A673 (cell line): ENCODE measurements around the gene CASKIN1. TPM values are rescaled to one million over a fixed set of nuclear protein-coding genes. Genes with fewer than 3 reads are reported as not detected.
"Not testable (repeated sequence)": the region's sequence is repeated elsewhere in the genome, so short reads cannot be mapped to it uniquely, and the experiment has no call there.

Experiments
- BruUV-seq: library from RNA; stranded (reverse); fragments of 400-500 nt; replicated peaks from 2 replicates; lab custom pipeline; 2021; lab: Mats Ljungman, UMichigan
- CTCF ChIA-PET: fragments of 300-600 bp; sonication (Branson Sonifier 250); formaldehyde crosslinking; loops from one replicate; lab custom pipeline; 2022; ENCODE audit warnings: antibody characterized with exemption; lab: Charles Lee
- POLR2A ChIA-PET: fragments of 300-600 bp; sonication (Branson Sonifier 250); formaldehyde crosslinking; loops from one replicate; lab custom pipeline; 2022; ENCODE audit warnings: antibody characterized with exemption; ENCODE audit not compliant: low non-redundant PET; lab: Charles Lee
- DNase-seq: peaks from one replicate; pipeline ENCODE4 v3.0.0-alpha.2; 2015; ENCODE audit warnings: low spot score
- H3K27ac ChIP-seq: fragments of 200-600 bp; sonication (generic); 2 replicates; pipeline ENCODE4 v1.5.1; 2016; ENCODE audit warnings: mixed run types, low read depth, mild to moderate bottlenecking, mixed read lengths, antibody characterized with exemption, low read length; ENCODE audit not compliant: poor library complexity, severe bottlenecking
- H3K27me3 ChIP-seq: fragments of 200-600 bp; sonication (generic); replicated peaks from 2 replicates; pipeline ENCODE4 v1.6.1; 2017; ENCODE audit warnings: mixed run types, low read depth, mild to moderate bottlenecking, mixed read lengths, antibody characterized with exemption, low read length; ENCODE audit not compliant: insufficient read depth, poor library complexity
- H3K36me3 ChIP-seq: fragments of 200-600 bp; sonication (generic); 2 replicates; pipeline ENCODE4 v1.6.1; 2016; ENCODE audit warnings: mixed run types, mild to moderate bottlenecking, mixed read lengths, antibody characterized with exemption, low read length; ENCODE audit not compliant: insufficient read depth, poor library complexity, severe bottlenecking
- H3K4me1 ChIP-seq: fragments of 200-600 bp; sonication (generic); 2 replicates; pipeline ENCODE4 v1.6.1; 2017; ENCODE audit warnings: mixed run types, mild to moderate bottlenecking, mixed read lengths, antibody characterized with exemption, low read length; ENCODE audit not compliant: insufficient read depth, poor library complexity, severe bottlenecking
- H3K4me3 ChIP-seq: fragments of 200-600 bp; sonication (generic); 2 replicates; pipeline ENCODE4 v1.5.1; 2016; ENCODE audit warnings: low read depth, mixed run types, mild to moderate bottlenecking, mixed read lengths, low read length; ENCODE audit not compliant: poor library complexity, severe bottlenecking
- H3K9me3 ChIP-seq: fragments of 200-600 bp; sonication (generic); 2 replicates; pipeline ENCODE4 v1.6.1; 2016; ENCODE audit warnings: mixed run types, low read depth, mild to moderate bottlenecking, mixed read lengths, antibody characterized with exemption, low read length; ENCODE audit not compliant: poor library complexity, severe bottlenecking
- CTCF ChIP-seq: fragments of 300-800, 200-600 bp; sonication (generic); conservative IDR thresholded peaks from 2 replicates; pipeline ENCODE4 v1.5.1; 2017; ENCODE audit warnings: low read depth, mild to moderate bottlenecking, antibody characterized with exemption, low read length, moderate library complexity, mixed read lengths
- EZH2 ChIP-seq: fragments of 200-600 bp; sonication (generic); IDR thresholded peaks from 2 replicates; pipeline ENCODE4 v1.6.1; 2017; ENCODE audit warnings: borderline replicate concordance, low read depth, mild to moderate bottlenecking, mixed read lengths, antibody characterized with exemption, low read length; ENCODE audit not compliant: poor library complexity, severe bottlenecking
- intact Hi-C: fragments of 100-400 bp; cut with micrococcal nuclease; formaldehyde crosslinking; loops from one replicate; pipeline ENCODE4 v1.10.0; 2022; ENCODE audit not compliant: unreplicated experiment
- total RNA-seq: library from RNA; stranded (reverse); gene quantifications from 2 replicates; pipeline ENCODE4 v1.2.3, GENCODE V29; 2021

Gene CASKIN1
- total RNA-seq, 1 experiment from 2014 or later, result 1.1 TPM

- Histone ChIP-seq H3K9me3 (no peaks in the 10 kb centered on the region), H3K4me3 (no peak overlapping the region), H3K4me1 (no peaks in the 10 kb centered on the region), H3K27ac (no peak overlapping the region), H3K36me3 (peaks cover 48% of the 10 kb centered on the region), H3K27me3 (no peaks in the 10 kb centered on the region)
- TF ChIP-seq CTCF, result no peak
- TF ChIP-seq EZH2, result no peak
- CTCF ChIA-PET, result no interaction called here
- no TSS peak for BruUV-seq
- intact Hi-C loops, result no loop called here
- DNase-seq, result no peak
- POLR2A ChIA-PET, result no interaction called here
Observed at GRCh38 chr16:2242598-2242997, 46.2 kb upstream of the CASKIN1 start.

GRCh38 chr16:2240331-2240730 is 43.9 kb upstream of the CASKIN1 start:
- POLR2A ChIA-PET, result not testable (repeated sequence)

GRCh38 chr16:2238838-2239675 is 42.7 kb upstream of the CASKIN1 start:
- DNase-seq, result no peak
- no peak for TF ChIP-seq EZH2
- no peak for TF ChIP-seq CTCF
- H3K4me3 ChIP-seq, result no peak overlapping the region

More at GRCh38 chr16:2240331-2240730, 43.9 kb upstream of the CASKIN1 start:
- H3K27me3 ChIP-seq, CTCF ChIA-PET, DNase-seq, H3K4me3 ChIP-seq, H3K27ac ChIP-seq, H3K9me3 ChIP-seq, intact Hi-C loops, H3K4me1 ChIP-seq: not testable (repeated sequence)
- TSS peak; percentile 22 for BruUV-seq
- H3K36me3 ChIP-seq, result peaks cover 38% of the 10 kb centered on the region

More at GRCh38 chr16:2238838-2239675, 42.7 kb upstream of the CASKIN1 start:
- H3K4me1 ChIP-seq, result no peaks in the 10 kb centered on the region
- ChIA-PET POLR2A (no interaction called here), CTCF (interaction anchor here (0.5 kb wide), 1 partner anchor 16 kb away, joined by 5 read pairs; no protein-coding TSS in a partner anchor)
- H3K36me3 ChIP-seq, result peaks cover 35% of the 10 kb centered on the region
- no peaks in the 10 kb centered on the region for H3K9me3 ChIP-seq
- no peak overlapping the region for H3K27ac ChIP-seq
- intact Hi-C loops, result no loop called here
- H3K27me3 ChIP-seq, result no peaks in the 10 kb centered on the region
- BruUV-seq, result no TSS peak
